ENCODE data around the gene SLC2A5.
"Not testable (repeated sequence)": the region's sequence is repeated elsewhere in the genome, so short reads cannot be mapped to it uniquely, and the experiment has no call there.

The SLC2A5 gene

GRCh38 chr1:9001534-9002214, 67.8 kb downstream of the SLC2A5 start:
- FAIRE-seq, result not testable (repeated sequence)

GRCh38 chr1:8993962-8994675, 75.3 kb downstream of the SLC2A5 start:
- FAIRE-seq, result not testable (repeated sequence)

- no peak for FAIRE-seq
Measured at GRCh38 chr1:8992936-8993687, 76.3 kb downstream of the SLC2A5 start.

DNA sequence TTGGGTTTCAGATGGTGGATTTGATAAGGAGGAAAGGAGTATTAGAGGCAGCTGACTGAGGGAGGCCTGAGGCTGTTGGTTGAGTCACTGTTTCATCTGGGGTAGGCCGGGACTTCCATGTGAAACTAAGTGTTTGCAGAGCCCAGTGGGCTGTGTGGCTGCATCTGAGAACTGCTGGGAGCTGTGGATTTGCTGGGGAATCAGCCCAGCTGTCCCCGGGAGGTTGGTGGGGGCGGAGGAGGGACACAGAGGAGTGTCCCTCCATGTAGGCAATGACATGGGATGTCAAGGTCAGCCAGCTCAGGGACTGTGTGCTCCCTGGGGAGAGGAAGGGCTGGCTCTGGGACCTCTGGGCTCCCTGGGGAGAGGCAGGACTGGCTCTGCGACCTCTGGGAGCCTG, 79.6 kb downstream of the SLC2A5 start:
- no peak for FAIRE-seq

GRCh38 chr1:8989061-8989460, 80.4 kb downstream of the SLC2A5 start:
- FAIRE-seq, result no peak

GRCh38 chr1:8988618-8988967, 80.8 kb downstream of the SLC2A5 start:
- FAIRE-seq, result no peak

DNA sequence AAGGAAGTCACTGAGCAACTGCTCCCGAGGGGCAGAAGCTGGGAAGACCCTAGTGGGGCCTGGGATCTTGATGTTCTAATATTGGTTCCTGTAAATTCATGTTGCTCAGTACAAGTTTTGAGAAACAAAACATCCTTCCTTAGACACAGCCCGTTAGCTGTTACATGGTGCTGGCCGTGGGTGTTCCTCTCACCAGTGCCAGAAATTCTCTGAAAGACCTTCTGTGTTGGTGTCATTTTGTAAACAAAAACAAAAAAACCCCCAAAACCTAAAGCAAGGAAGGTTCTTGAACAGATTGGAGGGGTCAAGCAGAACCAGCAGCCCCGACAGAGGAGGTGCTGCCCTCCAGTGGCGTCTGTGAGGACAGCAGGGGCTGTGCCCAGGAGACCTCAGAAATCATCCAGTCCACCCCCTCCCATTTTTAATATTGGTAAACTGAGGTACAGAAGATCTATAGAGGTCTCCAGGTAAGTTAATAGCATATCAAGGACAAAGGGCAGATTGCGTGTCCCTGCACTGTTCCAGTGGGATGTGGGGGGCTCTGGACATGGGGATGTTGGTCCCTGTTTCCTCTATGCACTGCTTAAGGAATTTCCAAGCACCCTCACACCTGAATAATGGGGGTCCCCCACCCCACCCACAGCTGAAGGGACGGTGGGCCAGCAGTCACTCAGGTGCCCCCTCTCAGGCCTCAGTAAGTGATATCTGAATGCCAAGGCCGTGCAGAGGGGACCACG, 81.4 kb downstream of the SLC2A5 start:
- peak; percentile 38 for FAIRE-seq

- FAIRE-seq, result no peak
Measured at GRCh38 chr1:8986814-8987190, 82.6 kb downstream of the SLC2A5 start.

DNA sequence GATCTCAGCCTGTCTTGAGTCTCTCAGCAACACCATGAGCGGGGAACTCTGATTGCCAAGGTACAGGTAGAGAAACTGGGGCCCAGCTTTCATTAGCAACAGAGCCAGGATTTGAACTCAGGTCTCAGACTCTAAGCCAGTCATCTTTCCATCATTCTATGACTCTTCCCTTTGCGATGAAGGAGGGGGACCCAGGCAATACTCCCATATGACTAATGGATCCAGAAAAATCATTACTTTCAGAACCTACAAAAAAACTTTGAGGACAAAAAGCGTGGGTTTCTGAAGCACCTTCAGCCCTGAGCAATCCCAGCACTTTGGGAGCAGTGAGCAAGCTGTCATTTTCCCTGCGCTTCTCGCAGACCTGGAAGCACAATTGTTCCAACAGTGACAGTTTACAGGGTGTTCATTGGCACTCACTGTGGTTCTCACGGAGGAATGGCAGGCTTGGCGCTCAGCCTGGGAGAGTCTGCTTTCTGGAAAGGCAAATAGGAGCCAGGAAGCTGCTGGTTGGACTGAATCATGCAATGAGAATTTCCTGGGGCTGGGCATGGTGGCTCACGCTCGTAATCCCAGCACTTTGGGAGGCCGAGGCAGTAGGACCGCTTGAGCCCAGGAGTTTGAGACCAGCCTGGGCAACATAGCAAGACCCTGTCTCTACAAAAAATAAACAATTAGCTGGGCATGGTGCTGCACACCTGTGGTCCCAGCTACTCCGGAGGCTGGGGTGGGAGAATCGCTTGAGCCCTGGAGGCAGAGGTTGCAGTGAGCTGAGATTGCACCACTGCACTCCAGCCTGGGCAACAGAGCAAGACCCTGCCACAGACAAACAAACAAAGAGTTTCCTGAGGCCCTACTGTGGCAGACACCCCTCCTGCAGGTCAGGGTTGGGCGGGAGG, 83.3 kb downstream of the SLC2A5 start:
- FAIRE-seq, result no peak

All from TTC549 (cell line).